GM23338 (cell line): Measurements from ENCODE around the gene NFAT5. TPM values are rescaled to one million over a fixed set of nuclear protein-coding genes. Genes with fewer than 3 reads are reported as not detected.

Experiments
- ATAC-seq: fragments of 200-7000 bp; cut with Tn5 transposase; 3 replicates; pipeline ENCODE4 v1.9.1; 2020
- DNase-seq: peaks from one replicate; pipeline ENCODE4 v3.0.0-alpha.2; 2015; ENCODE audit warnings: low spot score
- H2AFZ ChIP-seq: fragments of 200-600 bp; sonication (generic); 2 replicates; pipeline ENCODE4 v1.8.0; 2016; ENCODE audit warnings: antibody characterized with exemption, mild to moderate bottlenecking, moderate library complexity
- H3F3A ChIP-seq: fragments of 200-600 bp; sonication (generic); replicated peaks from 2 replicates; pipeline ENCODE4 v1.8.0; 2017; ENCODE audit warnings: antibody characterized with exemption, mixed run types, low read depth
- H3K27ac ChIP-seq: fragments of 200-600 bp; sonication (generic); 2 replicates; pipeline ENCODE4 v1.6.1; 2016; ENCODE audit warnings: low read depth
- H3K27me3 ChIP-seq: fragments of 200-600 bp; sonication (generic); 2 replicates; pipeline ENCODE4 v1.8.0; 2016; ENCODE audit warnings: mild to moderate bottlenecking, mixed run types, moderate library complexity; ENCODE audit not compliant: insufficient read depth
- H3K36me3 ChIP-seq: fragments of 200-600 bp; sonication (generic); 2 replicates; pipeline ENCODE4 v1.8.0; 2016; ENCODE audit warnings: mild to moderate bottlenecking; ENCODE audit not compliant: insufficient read depth
- H3K4me1 ChIP-seq: fragments of 200-600 bp; sonication (generic); 2 replicates; pipeline ENCODE4 v1.8.0; 2016; ENCODE audit warnings: mild to moderate bottlenecking, moderate library complexity; ENCODE audit not compliant: insufficient read depth
- H3K4me2 ChIP-seq: fragments of 200-600 bp; sonication (generic); 2 replicates; pipeline ENCODE4 v1.7.1; 2017; ENCODE audit warnings: mixed run types
- H3K4me3 ChIP-seq: fragments of 200-600 bp; sonication (generic); 2 replicates; pipeline ENCODE4 v1.6.1; 2016; ENCODE audit warnings: mixed run types
- H3K79me2 ChIP-seq: fragments of 200-600 bp; sonication (generic); replicated peaks from 2 replicates; pipeline ENCODE4 v1.8.0; 2017; ENCODE audit warnings: mild to moderate bottlenecking; ENCODE audit not compliant: insufficient read depth
- H3K9me2 ChIP-seq: fragments of 200-600 bp; sonication (generic); 2 replicates; pipeline ENCODE4 v1.8.0; 2017; ENCODE audit not compliant: insufficient read depth
- H4K20me1 ChIP-seq: fragments of 200-600 bp; sonication (generic); replicated peaks from 2 replicates; pipeline ENCODE4 v1.8.0; 2017; ENCODE audit warnings: mild to moderate bottlenecking; ENCODE audit not compliant: insufficient read depth
- H3K27ac Mint-ChIP-seq: 2 replicates; pipeline ENCODE4 v1.8.0; 2020; ENCODE audit warnings: inconsistent platforms, mild to moderate bottlenecking, moderate library complexity, mixed read lengths
- H3K27me3 Mint-ChIP-seq: 3 replicates; pipeline ENCODE4 v1.8.0; 2022; ENCODE audit warnings: low read depth, mild to moderate bottlenecking, moderate library complexity, mixed read lengths, inconsistent platforms; ENCODE audit not compliant: insufficient read depth, poor library complexity
- H3K36me3 Mint-ChIP-seq: 3 replicates; pipeline ENCODE4 v1.8.0; 2021; ENCODE audit warnings: low read depth, mild to moderate bottlenecking, inconsistent platforms, moderate library complexity, mixed read lengths
- H3K4me1 Mint-ChIP-seq: 3 replicates; pipeline ENCODE4 v1.8.0; 2020; ENCODE audit warnings: mild to moderate bottlenecking, inconsistent platforms, mixed read lengths
- H3K4me3 Mint-ChIP-seq: 3 replicates; pipeline ENCODE4 v1.8.0; 2021; ENCODE audit warnings: moderate library complexity, mild to moderate bottlenecking, inconsistent platforms, mixed read lengths
- H3K9me3 Mint-ChIP-seq: 3 replicates; pipeline ENCODE4 v1.8.0; 2020; ENCODE audit warnings: moderate library complexity, mild to moderate bottlenecking, inconsistent platforms, mixed read lengths
- CREB1 ChIP-seq: fragments of 250-450 bp; sonication (Bioruptor Pico); IDR thresholded peaks from 2 replicates; pipeline ENCODE4 v1.5.0; 2020; ENCODE audit warnings: low read depth, mild to moderate bottlenecking, moderate library complexity
- EZH2phosphoT487 ChIP-seq: fragments of 200-600 bp; sonication (generic); IDR thresholded peaks from one replicate; pipeline ENCODE4 v1.8.1; 2018; ENCODE audit warnings: antibody characterized with exemption; ENCODE audit not compliant: unreplicated experiment
- JUNB ChIP-seq: IDR thresholded peaks from one replicate; pipeline ENCODE4 v1.6.1; 2016; ENCODE audit warnings: antibody characterized with exemption; ENCODE audit not compliant: unreplicated experiment
- POLR2AphosphoS5 ChIP-seq: IDR thresholded peaks from 2 replicates; pipeline ENCODE4 v1.6.1; 2016; ENCODE audit warnings: antibody characterized with exemption, low read depth
- STAT1 ChIP-seq: IDR thresholded peaks from one replicate; pipeline ENCODE4 v1.6.1; 2016; ENCODE audit warnings: antibody characterized with exemption; ENCODE audit not compliant: unreplicated experiment
- ZNF114 ChIP-seq: fragments of 250-450 bp; sonication (Bioruptor Pico); IDR thresholded peaks from 2 replicates; pipeline ENCODE4 v1.5.0; 2020; ENCODE audit warnings: mild to moderate bottlenecking, moderate library complexity
- ZNF331 ChIP-seq: fragments of 250-450 bp; sonication (Bioruptor Pico); IDR thresholded peaks from 2 replicates; pipeline ENCODE4 v1.5.0; 2020; ENCODE audit warnings: low read depth, mild to moderate bottlenecking, moderate library complexity
- polyA plus RNA-seq: library from polyadenylated mRNA; unstranded; fragments of >200 nt; fragmentation: Nextera tagmentation; extraction: Ambion mirVana; gene quantifications from 2 replicates; pipeline ENCODE4 v1.2.1, GENCODE V29; 2016
- total RNA-seq: library from RNA; depleted of rRNA; stranded (reverse); fragments of >200 nt; shearing (Covaris generic); gene quantifications from 2 replicates; pipeline ENCODE4 v1.2.3, GENCODE V29; 2014
- TF ChIP-seq, protein P1 (sequence below): IDR thresholded peaks from one replicate; pipeline ENCODE4 v1.6.1; 2018; ENCODE audit warnings: antibody characterized with exemption; ENCODE audit not compliant: unreplicated experiment
- TF ChIP-seq, protein P2 (sequence below): fragments of 250-450 bp; sonication (Bioruptor Pico); IDR thresholded peaks from 2 replicates; pipeline ENCODE4 v1.5.0; 2020; ENCODE audit warnings: mild to moderate bottlenecking, moderate library complexity
- TF ChIP-seq, protein P3 (sequence below): IDR thresholded peaks from 2 replicates; pipeline ENCODE4 v1.6.1; 2016; ENCODE audit warnings: antibody characterized with exemption

NFAT5 gene
- total and polyA plus RNA-seq, 2 experiments from 2014 or later: 10.6 to 27.0 TPM

- H3K27me3 ChIP-seq: no peaks in the 10 kb centered on the region
- no peaks in the 10 kb centered on the region; the same call in 1 of the 2 replicates for H4K20me1 ChIP-seq
- no peaks in the 10 kb centered on the region for H3K79me2 ChIP-seq
- Mint-ChIP-seq H3K36me3 (peaks cover 17% of the 10 kb centered on the region; the same call in 2 of the 3 replicates), H3K9me3 (no peaks in the 10 kb centered on the region), H3K27me3 (peaks cover 4% of the 10 kb centered on the region), H3K4me3 (no peak overlapping the region), H3K4me1 (no peaks in the 10 kb centered on the region; the same call in 2 of the 3 replicates), H3K27ac (no peak overlapping the region)
- H3K9me2 ChIP-seq: no peaks in the 10 kb centered on the region
- no peak overlapping the region for H3K4me3 ChIP-seq
- H3F3A ChIP-seq: no peaks in the 10 kb centered on the region
- H3K27ac ChIP-seq: no peak overlapping the region
- no peak overlapping the region for H3K4me2 ChIP-seq
- no peak for TF ChIP-seq STAT1
- no peak for TF ChIP-seq POLR2AphosphoS5
- no peak for TF ChIP-seq ZNF331 (CRISPR knock-in tag)
- no peak for TF ChIP-seq EZH2phosphoT487
- no peak for TF ChIP-seq JUNB
- TF ChIP-seq, protein P1, sequence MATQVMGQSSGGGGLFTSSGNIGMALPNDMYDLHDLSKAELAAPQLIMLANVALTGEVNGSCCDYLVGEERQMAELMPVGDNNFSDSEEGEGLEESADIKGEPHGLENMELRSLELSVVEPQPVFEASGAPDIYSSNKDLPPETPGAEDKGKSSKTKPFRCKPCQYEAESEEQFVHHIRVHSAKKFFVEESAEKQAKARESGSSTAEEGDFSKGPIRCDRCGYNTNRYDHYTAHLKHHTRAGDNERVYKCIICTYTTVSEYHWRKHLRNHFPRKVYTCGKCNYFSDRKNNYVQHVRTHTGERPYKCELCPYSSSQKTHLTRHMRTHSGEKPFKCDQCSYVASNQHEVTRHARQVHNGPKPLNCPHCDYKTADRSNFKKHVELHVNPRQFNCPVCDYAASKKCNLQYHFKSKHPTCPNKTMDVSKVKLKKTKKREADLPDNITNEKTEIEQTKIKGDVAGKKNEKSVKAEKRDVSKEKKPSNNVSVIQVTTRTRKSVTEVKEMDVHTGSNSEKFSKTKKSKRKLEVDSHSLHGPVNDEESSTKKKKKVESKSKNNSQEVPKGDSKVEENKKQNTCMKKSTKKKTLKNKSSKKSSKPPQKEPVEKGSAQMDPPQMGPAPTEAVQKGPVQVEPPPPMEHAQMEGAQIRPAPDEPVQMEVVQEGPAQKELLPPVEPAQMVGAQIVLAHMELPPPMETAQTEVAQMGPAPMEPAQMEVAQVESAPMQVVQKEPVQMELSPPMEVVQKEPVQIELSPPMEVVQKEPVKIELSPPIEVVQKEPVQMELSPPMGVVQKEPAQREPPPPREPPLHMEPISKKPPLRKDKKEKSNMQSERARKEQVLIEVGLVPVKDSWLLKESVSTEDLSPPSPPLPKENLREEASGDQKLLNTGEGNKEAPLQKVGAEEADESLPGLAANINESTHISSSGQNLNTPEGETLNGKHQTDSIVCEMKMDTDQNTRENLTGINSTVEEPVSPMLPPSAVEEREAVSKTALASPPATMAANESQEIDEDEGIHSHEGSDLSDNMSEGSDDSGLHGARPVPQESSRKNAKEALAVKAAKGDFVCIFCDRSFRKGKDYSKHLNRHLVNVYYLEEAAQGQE: no peak
- TF ChIP-seq CREB1 (CRISPR knock-in tag): no peak
- ATAC-seq: no peak
- H3K36me3 ChIP-seq: peaks cover 22% of the 10 kb centered on the region
- DNase-seq: no peak
- no peaks in the 10 kb centered on the region for H3K4me1 ChIP-seq
- H2AFZ ChIP-seq: no peak overlapping the region
These were observed 146.5 kb downstream of the NFAT5 start for GRCh38 chr16:69712277-69712676.

- no peaks in the 10 kb centered on the region for H3K4me1 ChIP-seq
- Mint-ChIP-seq H3K27ac (no peak overlapping the region), H3K27me3 (peaks cover 4% of the 10 kb centered on the region), H3K4me3 (no peak overlapping the region), H3K9me3 (no peaks in the 10 kb centered on the region), H3K36me3 (peaks cover 17% of the 10 kb centered on the region; the same call in 2 of the 3 replicates), H3K4me1 (no peaks in the 10 kb centered on the region; the same call in 2 of the 3 replicates)
- H2AFZ ChIP-seq: no peak overlapping the region
- H3K36me3 ChIP-seq: peaks cover 22% of the 10 kb centered on the region
- DNase-seq: no peak
- H3K4me3 ChIP-seq: no peak overlapping the region
- no peaks in the 10 kb centered on the region; the same call in 1 of the 2 replicates for H4K20me1 ChIP-seq
- H3K9me2 ChIP-seq: no peaks in the 10 kb centered on the region
- H3K4me2 ChIP-seq: no peak overlapping the region
- H3K27me3 ChIP-seq: no peaks in the 10 kb centered on the region
- no peaks in the 10 kb centered on the region for H3F3A ChIP-seq
- no peak overlapping the region for H3K27ac ChIP-seq
- no peaks in the 10 kb centered on the region for H3K79me2 ChIP-seq
- ATAC-seq: no peak
- TF ChIP-seq POLR2AphosphoS5: no peak
- TF ChIP-seq ZNF114 (CRISPR knock-in tag): no peak
- TF ChIP-seq, protein P2, sequence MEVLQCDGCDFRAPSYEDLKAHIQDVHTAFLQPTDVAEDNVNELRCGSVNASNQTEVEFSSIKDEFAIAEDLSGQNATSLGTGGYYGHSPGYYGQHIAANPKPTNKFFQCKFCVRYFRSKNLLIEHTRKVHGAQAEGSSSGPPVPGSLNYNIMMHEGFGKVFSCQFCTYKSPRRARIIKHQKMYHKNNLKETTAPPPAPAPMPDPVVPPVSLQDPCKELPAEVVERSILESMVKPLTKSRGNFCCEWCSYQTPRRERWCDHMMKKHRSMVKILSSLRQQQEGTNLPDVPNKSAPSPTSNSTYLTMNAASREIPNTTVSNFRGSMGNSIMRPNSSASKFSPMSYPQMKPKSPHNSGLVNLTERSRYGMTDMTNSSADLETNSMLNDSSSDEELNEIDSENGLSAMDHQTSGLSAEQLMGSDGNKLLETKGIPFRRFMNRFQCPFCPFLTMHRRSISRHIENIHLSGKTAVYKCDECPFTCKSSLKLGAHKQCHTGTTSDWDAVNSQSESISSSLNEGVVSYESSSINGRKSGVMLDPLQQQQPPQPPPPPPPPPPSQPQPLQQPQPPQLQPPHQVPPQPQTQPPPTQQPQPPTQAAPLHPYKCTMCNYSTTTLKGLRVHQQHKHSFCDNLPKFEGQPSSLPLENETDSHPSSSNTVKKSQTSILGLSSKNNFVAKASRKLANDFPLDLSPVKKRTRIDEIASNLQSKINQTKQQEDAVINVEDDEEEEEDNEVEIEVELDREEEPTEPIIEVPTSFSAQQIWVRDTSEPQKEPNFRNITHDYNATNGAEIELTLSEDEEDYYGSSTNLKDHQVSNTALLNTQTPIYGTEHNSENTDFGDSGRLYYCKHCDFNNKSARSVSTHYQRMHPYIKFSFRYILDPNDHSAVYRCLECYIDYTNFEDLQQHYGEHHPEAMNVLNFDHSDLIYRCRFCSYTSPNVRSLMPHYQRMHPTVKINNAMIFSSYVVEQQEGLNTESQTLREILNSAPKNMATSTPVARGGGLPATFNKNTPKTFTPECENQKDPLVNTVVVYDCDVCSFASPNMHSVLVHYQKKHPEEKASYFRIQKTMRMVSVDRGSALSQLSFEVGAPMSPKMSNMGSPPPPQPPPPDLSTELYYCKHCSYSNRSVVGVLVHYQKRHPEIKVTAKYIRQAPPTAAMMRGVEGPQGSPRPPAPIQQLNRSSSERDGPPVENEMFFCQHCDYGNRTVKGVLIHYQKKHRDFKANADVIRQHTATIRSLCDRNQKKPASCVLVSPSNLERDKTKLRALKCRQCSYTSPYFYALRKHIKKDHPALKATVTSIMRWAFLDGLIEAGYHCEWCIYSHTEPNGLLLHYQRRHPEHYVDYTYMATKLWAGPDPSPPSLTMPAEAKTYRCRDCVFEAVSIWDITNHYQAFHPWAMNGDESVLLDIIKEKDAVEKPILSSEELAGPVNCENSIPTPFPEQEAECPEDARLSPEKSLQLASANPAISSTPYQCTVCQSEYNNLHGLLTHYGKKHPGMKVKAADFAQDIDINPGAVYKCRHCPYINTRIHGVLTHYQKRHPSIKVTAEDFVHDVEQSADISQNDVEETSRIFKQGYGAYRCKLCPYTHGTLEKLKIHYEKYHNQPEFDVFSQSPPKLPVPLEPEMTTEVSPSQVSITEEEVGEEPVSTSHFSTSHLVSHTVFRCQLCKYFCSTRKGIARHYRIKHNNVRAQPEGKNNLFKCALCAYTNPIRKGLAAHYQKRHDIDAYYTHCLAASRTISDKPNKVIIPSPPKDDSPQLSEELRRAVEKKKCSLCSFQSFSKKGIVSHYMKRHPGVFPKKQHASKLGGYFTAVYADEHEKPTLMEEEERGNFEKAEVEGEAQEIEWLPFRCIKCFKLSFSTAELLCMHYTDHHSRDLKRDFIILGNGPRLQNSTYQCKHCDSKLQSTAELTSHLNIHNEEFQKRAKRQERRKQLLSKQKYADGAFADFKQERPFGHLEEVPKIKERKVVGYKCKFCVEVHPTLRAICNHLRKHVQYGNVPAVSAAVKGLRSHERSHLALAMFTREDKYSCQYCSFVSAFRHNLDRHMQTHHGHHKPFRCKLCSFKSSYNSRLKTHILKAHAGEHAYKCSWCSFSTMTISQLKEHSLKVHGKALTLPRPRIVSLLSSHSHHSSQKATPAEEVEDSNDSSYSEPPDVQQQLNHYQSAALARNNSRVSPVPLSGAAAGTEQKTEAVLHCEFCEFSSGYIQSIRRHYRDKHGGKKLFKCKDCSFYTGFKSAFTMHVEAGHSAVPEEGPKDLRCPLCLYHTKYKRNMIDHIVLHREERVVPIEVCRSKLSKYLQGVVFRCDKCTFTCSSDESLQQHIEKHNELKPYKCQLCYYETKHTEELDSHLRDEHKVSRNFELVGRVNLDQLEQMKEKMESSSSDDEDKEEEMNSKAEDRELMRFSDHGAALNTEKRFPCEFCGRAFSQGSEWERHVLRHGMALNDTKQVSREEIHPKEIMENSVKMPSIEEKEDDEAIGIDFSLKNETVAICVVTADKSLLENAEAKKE (CRISPR knock-in tag): no peak
- TF ChIP-seq, protein P3, sequence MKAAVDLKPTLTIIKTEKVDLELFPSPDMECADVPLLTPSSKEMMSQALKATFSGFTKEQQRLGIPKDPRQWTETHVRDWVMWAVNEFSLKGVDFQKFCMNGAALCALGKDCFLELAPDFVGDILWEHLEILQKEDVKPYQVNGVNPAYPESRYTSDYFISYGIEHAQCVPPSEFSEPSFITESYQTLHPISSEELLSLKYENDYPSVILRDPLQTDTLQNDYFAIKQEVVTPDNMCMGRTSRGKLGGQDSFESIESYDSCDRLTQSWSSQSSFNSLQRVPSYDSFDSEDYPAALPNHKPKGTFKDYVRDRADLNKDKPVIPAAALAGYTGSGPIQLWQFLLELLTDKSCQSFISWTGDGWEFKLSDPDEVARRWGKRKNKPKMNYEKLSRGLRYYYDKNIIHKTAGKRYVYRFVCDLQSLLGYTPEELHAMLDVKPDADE: no peak
- no peak for TF ChIP-seq CREB1 (CRISPR knock-in tag)
- TF ChIP-seq STAT1: no peak
These were observed 147.3 kb downstream of the NFAT5 start for GRCh38 chr16:69712914-69713581.
